GM12878 (cell line): ENCODE results near the gene LIPG. TPM values are rescaled to one million over a fixed set of nuclear protein-coding genes. Genes with fewer than 3 reads are reported as not detected.

ENCODE experiments used
- ATAC-seq: fragments of 200-7000 bp; cut with Tn5 transposase; 3 replicates; pipeline ENCODE4 v1.9.1; 2020; ENCODE audit warnings: mild to moderate bottlenecking, moderate library complexity
- BruUV-seq: library from RNA; stranded (reverse); fragments of 400-500 nt; replicated peaks from 2 replicates; lab custom pipeline; 2021; lab: Mats Ljungman, UMichigan
- CTCF ChIA-PET: fragments of 300-600 bp; sonication (Branson Sonifier 250); formaldehyde crosslinking; extraction: SDS; loops from one replicate; lab custom pipeline; 2021; ENCODE audit warnings: inconsistent platforms; lab: Yijun Ruan, JAX
- POLR2A ChIA-PET: fragments of 350-600 bp; formaldehyde crosslinking; extraction: SDS; loops from one replicate; lab custom pipeline; 2021; ENCODE audit warnings: inconsistent platforms; lab: Charles Lee
- RAD21 ChIA-PET: fragments of 300-600 bp; sonication (Branson Sonifier 250); formaldehyde crosslinking; loops from one replicate; lab custom pipeline; 2023; ENCODE audit warnings: antibody characterized with exemption; ENCODE audit not compliant: unreplicated experiment; lab: Charles Lee
- SMC1A ChIA-PET: fragments of 300-600 bp; sonication (Branson Sonifier 250); formaldehyde crosslinking; loops from one replicate; lab custom pipeline; 2023; ENCODE audit not compliant: unreplicated experiment, uncharacterized antibody; lab: Charles Lee
- DNase-seq: peaks from one replicate; pipeline ENCODE4 v3.0.0-alpha.2; 2011; ENCODE audit warnings: low read depth, low spot score
- FAIRE-seq: peaks from 3 replicates; lab custom pipeline; 2011; peaks lifted over from hg19 to GRCh38; lab: Jason Lieb, UNC
- H2AFZ ChIP-seq: 2 replicates; pipeline ENCODE4 v1.6.0; 2011; ENCODE audit warnings: low read depth, low read length, control low read depth; ENCODE audit not compliant: control insufficient read depth
- H3K27ac ChIP-seq: 2 replicates; pipeline ENCODE4 v1.5.1; 2011; ENCODE audit warnings: control low read depth; ENCODE audit not compliant: control insufficient read depth, insufficient read depth
- H3K27me3 ChIP-seq, 2 experiments: replicated peaks in 1 of 2; 2 replicates each; pipeline versions ENCODE4 v1.6.0 to v1.6.1; 2011; ENCODE audit warnings: low read length in 1 of 2; ENCODE audit not compliant: control insufficient read depth in 2 of 2, insufficient read depth in 2 of 2
- H3K36me3 ChIP-seq, 2 experiments: 2 replicates each; pipeline ENCODE4 v1.5.1; 2011; ENCODE audit warnings: low read length in 1 of 2; ENCODE audit not compliant: control insufficient read depth in 2 of 2, insufficient read depth in 2 of 2
- H3K4me1 ChIP-seq: 2 replicates; pipeline ENCODE4 v1.6.1; 2011; ENCODE audit warnings: mild to moderate bottlenecking, low read length, moderate library complexity, mixed read lengths; ENCODE audit not compliant: control insufficient read depth, insufficient read depth
- H3K4me2 ChIP-seq: 2 replicates; pipeline ENCODE4 v1.6.0; 2011; ENCODE audit warnings: control low read depth; ENCODE audit not compliant: control insufficient read depth, insufficient read depth
- H3K4me3 ChIP-seq: fragments of 200-600 bp; sonication (generic); 2 replicates; pipeline ENCODE4 v1.5.1; 2016
- H3K79me2 ChIP-seq: 2 replicates; pipeline ENCODE4 v1.6.0; 2011; ENCODE audit warnings: low read length; ENCODE audit not compliant: control insufficient read depth, insufficient read depth
- H3K9ac ChIP-seq: 2 replicates; pipeline ENCODE4 v1.8.0; 2011; ENCODE audit warnings: low read length, control low read depth, mixed read lengths; ENCODE audit not compliant: control insufficient read depth, insufficient read depth
- H3K9me3 ChIP-seq: replicated peaks from 3 replicates; pipeline ENCODE4 v1.5.1; 2011; ENCODE audit warnings: mild to moderate bottlenecking, low read length; ENCODE audit not compliant: control insufficient read depth, insufficient read depth
- H4K20me1 ChIP-seq: 2 replicates; pipeline ENCODE4 v1.6.0; 2011; ENCODE audit not compliant: control insufficient read depth, insufficient read depth
- CREM ChIP-seq: IDR thresholded peaks from 2 replicates; pipeline ENCODE4 v1.6.1; 2014; ENCODE audit warnings: antibody characterized with exemption, low read depth
- EED ChIP-seq: sonication (generic); IDR thresholded peaks from 2 replicates; pipeline ENCODE4 v1.6.1; 2016; ENCODE audit warnings: antibody characterized with exemption, low read depth
- KLF5 ChIP-seq: fragments of 450-650 bp; IDR thresholded peaks from 2 replicates; pipeline ENCODE4 v1.6.1; 2014; ENCODE audit warnings: mild to moderate bottlenecking; ENCODE audit not compliant: partially characterized antibody
- LARP7 ChIP-seq: fragments of 450-650 bp; IDR thresholded peaks from 2 replicates; pipeline ENCODE4 v1.6.1; 2017; ENCODE audit warnings: mild to moderate bottlenecking
- MYB ChIP-seq: fragments of 150-350 bp; IDR thresholded peaks from 2 replicates; pipeline ENCODE4 v1.6.1; 2014; ENCODE audit warnings: mild to moderate bottlenecking, low read depth, low read length, borderline replicate concordance
- RBBP5 ChIP-seq: fragments of 200-600 bp; sonication (generic); conservative IDR thresholded peaks from 2 replicates; pipeline ENCODE4 v1.6.1; 2016
- TCF3 ChIP-seq: IDR thresholded peaks from 2 replicates; pipeline ENCODE4 v1.6.1; 2012; ENCODE audit warnings: low read depth, mild to moderate bottlenecking, low read length, borderline replicate concordance; ENCODE audit not compliant: insufficient read depth
- YBX1 ChIP-seq: fragments of 450-650 bp; IDR thresholded peaks from 2 replicates; pipeline ENCODE4 v1.6.1; 2016; ENCODE audit warnings: antibody characterized with exemption
- ZBED1 ChIP-seq: IDR thresholded peaks from 2 replicates; pipeline ENCODE4 v1.6.1; 2016; ENCODE audit warnings: borderline replicate concordance
- ZSCAN29 ChIP-seq: fragments of 450-650 bp; IDR thresholded peaks from 2 replicates; pipeline ENCODE4 v1.6.1; 2017; ENCODE audit warnings: mild to moderate bottlenecking, moderate library complexity
- WGBS: methylation state at CpG from one replicate; pipeline ENCODE4 v1.1.6; 2016; ENCODE audit warnings: low lambda C conversion rate; ENCODE audit not compliant: insufficient replicate concordance, insufficient coverage; ENCODE audit errors: missing lambda C conversion rate; 5-methylcytosine and 5-hydroxymethylcytosine counted together
- in situ Hi-C: fragments of 300-500 bp; cut with MboI; formaldehyde crosslinking; loops from 9 replicates; pipeline ENCODE4 v1.14.3; 2018; ENCODE audit warnings: mixed read lengths
- intact Hi-C: fragments of 100-400 bp; cut with micrococcal nuclease; formaldehyde crosslinking; loops from one replicate; pipeline ENCODE4 v1.14.2; 2022; ENCODE audit not compliant: unreplicated experiment
- polyA plus RNA-seq, 11 experiments: library from polyadenylated mRNA; depleted of rRNA in 4 of 11; unstranded in 6 of 11; stranded (reverse) in 5 of 11; fragments of >200 nt; fragmentation: Nextera tagmentation in 4 of 11; fragmentation: Illumina TruSeq in 1 of 11; extraction: Ambion mirVana in 4 of 11; extraction: Trizol in 1 of 11; gene quantifications; 1 replicate in 1 of 11; 2 replicates in 10 of 11; pipeline versions ENCODE4 v1.2.1 to v1.2.3, GENCODE V29; 2011 to 2016; ENCODE audit warnings: inconsistent platforms in 2 of 11, missing spikeins in 2 of 11, low read depth in 1 of 11
- total RNA-seq, 4 experiments: library from RNA; depleted of rRNA in 3 of 4; stranded (reverse); fragments of >200 nt in 3 of 4; fragmentation: Illumina TruSeq in 1 of 4; extraction: Trizol in 1 of 4; gene quantifications; 2 replicates each; pipeline versions ENCODE4 v1.2.1 to v1.2.3, GENCODE V29; 2013 to 2021
- TF ChIP-seq, protein P1 (sequence below): fragments of 450-650 bp; formaldehyde crosslinking; IDR thresholded peaks from 2 replicates; pipeline ENCODE4 v1.4.0; 2022; ENCODE audit warnings: mild to moderate bottlenecking, moderate library complexity
- TF ChIP-seq, protein P2 (sequence below): fragments of 450-650 bp; formaldehyde crosslinking; IDR thresholded peaks from 2 replicates; pipeline ENCODE4 v1.4.0; 2020; ENCODE audit warnings: mild to moderate bottlenecking, moderate library complexity

The LIPG gene
- total and polyA plus RNA-seq, 10 of the 15 experiments (the other 5 are each of a cell fraction or from before 2014, with no cell fraction given) = 0.04 to 0.55 (median 0.18) TPM; not detected in 1

DNA sequence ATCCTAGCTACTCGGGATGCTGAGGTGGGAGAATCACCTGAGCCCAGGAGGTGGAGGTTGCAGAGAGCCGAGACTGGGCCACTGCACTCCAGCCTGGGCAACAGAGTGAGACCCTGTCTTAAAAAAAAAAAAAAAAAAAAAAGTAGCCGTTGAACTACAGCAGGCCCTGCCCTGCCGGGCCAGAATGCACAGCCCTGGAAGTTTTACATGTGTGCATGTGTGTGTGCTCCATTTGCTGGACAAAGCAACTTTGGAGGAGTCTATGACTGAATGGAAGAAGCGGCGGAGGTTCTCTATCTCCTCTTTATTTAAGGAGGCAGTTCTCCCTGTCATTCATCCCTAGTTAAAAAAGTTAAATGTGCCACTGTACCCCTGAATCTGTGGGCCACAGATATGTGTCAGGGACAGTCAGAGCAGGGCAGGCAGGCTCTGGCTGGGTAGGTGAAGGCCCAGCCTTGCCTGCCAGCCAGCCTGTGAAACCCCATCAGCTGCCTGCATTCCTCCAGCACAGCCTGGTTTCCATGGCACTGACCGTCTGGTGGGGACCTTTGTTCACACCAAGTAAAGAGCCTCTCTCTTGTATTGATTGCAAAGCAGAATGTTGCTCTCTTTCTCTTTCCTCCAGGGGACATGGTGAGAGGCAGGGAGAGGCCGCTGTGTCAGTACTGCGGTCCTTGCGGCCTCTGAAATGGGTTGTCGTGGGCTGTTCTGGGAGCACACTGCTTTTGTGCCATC, 10.9 kb downstream of the LIPG start (continued):
- no peak for TF ChIP-seq RBBP5
- TF ChIP-seq LARP7 = no peak
- no peak for TF ChIP-seq ZBED1
- TF ChIP-seq CREM = no peak
- TF ChIP-seq, protein P1, sequence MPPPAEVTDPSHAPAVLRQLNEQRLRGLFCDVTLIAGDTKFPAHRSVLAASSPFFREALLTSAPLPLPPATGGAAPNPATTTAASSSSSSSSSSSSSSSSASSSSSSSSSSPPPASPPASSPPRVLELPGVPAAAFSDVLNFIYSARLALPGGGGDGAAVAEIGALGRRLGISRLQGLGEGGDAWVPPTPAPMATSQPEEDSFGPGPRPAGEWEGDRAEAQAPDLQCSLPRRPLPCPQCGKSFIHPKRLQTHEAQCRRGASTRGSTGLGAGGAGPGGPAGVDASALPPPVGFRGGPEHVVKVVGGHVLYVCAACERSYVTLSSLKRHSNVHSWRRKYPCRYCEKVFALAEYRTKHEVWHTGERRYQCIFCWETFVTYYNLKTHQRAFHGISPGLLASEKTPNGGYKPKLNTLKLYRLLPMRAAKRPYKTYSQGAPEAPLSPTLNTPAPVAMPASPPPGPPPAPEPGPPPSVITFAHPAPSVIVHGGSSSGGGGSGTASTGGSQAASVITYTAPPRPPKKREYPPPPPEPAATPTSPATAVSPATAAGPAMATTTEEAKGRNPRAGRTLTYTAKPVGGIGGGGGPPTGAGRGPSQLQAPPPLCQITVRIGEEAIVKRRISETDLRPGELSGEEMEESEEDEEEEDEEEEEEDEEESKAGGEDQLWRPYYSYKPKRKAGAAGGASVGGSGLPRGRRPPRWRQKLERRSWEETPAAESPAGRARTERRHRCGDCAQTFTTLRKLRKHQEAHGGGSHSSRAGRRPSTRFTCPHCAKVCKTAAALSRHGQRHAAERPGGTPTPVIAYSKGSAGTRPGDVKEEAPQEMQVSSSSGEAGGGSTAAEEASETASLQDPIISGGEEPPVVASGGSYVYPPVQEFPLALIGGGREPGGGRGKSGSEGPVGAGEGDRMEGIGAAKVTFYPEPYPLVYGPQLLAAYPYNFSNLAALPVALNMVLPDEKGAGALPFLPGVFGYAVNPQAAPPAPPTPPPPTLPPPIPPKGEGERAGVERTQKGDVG (CRISPR knock-in tag) = no peak
- TF ChIP-seq MYB = no peak

DNA sequence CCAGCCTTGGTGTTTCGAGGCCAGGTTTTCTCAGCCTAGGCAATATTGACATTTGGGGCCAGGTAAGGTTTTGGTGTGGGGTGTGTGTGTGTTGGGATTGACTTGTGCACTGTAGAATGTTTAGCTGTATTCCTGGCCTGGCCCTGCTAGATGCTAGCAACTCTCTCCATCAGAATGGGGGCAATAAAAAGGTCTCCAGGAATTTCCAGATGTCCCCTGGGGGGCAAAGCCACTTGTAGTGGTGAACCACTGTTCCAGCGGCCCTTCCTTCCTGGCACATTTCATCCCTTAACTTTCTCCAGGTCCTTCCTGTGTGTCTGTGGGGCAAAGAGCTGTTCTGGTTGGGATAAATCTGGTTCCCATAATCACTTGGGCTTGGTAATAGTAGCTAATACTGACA, 12.0 kb downstream of the LIPG start:
- WGBS = 23% methylated on average over 2 of the region's 2 CpGs
- CTCF ChIA-PET = no interaction called here

More for the DNA sequence above, 12.0 kb downstream of the LIPG start:
- H2AFZ ChIP-seq = no peak overlapping the region
- no TSS peak for BruUV-seq
- POLR2A ChIA-PET = no interaction called here
- no peaks in the 10 kb centered on the region for H3K4me1 ChIP-seq
- H3K36me3 ChIP-seq = no peaks in the 10 kb centered on the region
- intact Hi-C loops (no loop called here), in situ Hi-C loops (no loop called here)
- H3K9me3 ChIP-seq = no peaks in the 10 kb centered on the region
- no peak overlapping the region for H3K27ac ChIP-seq
- H3K79me2 ChIP-seq = no peaks in the 10 kb centered on the region
- SMC1A ChIA-PET = no interaction called here
- H3K4me3 ChIP-seq = no peak overlapping the region
- H3K9ac ChIP-seq = no peak overlapping the region
- no peaks in the 10 kb centered on the region; a peak in 1 of 4 replicates for H3K27me3 ChIP-seq
- FAIRE-seq (no peak), DNase-seq (no peak), ATAC-seq (no peak)
- RAD21 ChIA-PET = no interaction called here
- no peak overlapping the region for H3K4me2 ChIP-seq
- TF ChIP-seq EED (no peak), ZSCAN29 (no peak), YBX1 (no peak), KLF5 (no peak), TCF3 (no peak)
- TF ChIP-seq, protein P2, sequence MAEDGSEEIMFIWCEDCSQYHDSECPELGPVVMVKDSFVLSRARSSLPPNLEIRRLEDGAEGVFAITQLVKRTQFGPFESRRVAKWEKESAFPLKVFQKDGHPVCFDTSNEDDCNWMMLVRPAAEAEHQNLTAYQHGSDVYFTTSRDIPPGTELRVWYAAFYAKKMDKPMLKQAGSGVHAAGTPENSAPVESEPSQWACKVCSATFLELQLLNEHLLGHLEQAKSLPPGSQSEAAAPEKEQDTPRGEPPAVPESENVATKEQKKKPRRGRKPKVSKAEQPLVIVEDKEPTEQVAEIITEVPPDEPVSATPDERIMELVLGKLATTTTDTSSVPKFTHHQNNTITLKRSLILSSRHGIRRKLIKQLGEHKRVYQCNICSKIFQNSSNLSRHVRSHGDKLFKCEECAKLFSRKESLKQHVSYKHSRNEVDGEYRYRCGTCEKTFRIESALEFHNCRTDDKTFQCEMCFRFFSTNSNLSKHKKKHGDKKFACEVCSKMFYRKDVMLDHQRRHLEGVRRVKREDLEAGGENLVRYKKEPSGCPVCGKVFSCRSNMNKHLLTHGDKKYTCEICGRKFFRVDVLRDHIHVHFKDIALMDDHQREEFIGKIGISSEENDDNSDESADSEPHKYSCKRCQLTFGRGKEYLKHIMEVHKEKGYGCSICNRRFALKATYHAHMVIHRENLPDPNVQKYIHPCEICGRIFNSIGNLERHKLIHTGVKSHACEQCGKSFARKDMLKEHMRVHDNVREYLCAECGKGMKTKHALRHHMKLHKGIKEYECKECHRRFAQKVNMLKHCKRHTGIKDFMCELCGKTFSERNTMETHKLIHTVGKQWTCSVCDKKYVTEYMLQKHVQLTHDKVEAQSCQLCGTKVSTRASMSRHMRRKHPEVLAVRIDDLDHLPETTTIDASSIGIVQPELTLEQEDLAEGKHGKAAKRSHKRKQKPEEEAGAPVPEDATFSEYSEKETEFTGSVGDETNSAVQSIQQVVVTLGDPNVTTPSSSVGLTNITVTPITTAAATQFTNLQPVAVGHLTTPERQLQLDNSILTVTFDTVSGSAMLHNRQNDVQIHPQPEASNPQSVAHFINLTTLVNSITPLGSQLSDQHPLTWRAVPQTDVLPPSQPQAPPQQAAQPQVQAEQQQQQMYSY (CRISPR knock-in tag) = no peak
- H4K20me1 ChIP-seq = no peaks in the 10 kb centered on the region
